OCI-LY3 (cell line): ENCODE results near the gene SLCO2A1.

Experiments used
- EZH2phosphoT487 ChIP-seq: fragments of 200-600 bp; shearing (Covaris generic); IDR thresholded peaks from 2 replicates; pipeline ENCODE4 v1.6.1; 2018; ENCODE audit warnings: antibody characterized with exemption, mixed run types, low read depth
- TF ChIP-seq, protein P1 (sequence below): fragments of 200-600, 300-600 bp; sonication (generic); IDR thresholded peaks from 2 replicates; pipeline ENCODE4 v1.5.1; 2014; ENCODE audit warnings: antibody characterized with exemption, low read length, low read depth

DNA sequence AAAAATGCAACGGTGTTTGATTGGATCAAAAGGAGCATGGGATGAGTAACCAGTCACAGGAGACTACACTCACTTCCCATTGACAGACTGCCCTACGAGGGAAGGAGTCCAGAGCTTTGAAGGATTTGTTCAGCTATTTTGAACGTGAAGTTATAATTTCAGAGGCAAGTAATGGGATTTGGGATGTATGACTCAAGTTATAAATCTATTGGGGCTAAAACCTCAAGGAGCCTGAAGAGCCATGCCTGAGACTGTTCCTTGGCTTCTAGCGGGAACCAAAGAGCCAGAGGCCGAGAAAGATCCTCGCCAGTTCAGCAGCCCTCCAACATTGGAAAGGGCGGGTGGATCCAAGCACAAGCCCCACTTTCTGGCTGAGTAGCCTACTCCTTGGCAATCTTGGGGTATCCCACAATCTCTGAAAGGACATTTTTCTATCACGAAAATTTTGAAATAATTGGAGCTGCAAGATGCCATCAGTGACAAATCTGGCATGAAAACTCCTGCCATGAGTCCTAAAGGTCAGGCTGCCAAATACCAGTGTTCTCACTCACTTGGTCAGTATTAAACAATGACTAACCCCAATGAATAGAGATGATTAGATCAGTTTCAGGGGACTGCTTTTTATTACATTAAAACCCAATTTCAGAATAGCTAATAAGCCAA, 48.6 kb upstream of the SLCO2A1 start:
- TF ChIP-seq, protein P1, sequence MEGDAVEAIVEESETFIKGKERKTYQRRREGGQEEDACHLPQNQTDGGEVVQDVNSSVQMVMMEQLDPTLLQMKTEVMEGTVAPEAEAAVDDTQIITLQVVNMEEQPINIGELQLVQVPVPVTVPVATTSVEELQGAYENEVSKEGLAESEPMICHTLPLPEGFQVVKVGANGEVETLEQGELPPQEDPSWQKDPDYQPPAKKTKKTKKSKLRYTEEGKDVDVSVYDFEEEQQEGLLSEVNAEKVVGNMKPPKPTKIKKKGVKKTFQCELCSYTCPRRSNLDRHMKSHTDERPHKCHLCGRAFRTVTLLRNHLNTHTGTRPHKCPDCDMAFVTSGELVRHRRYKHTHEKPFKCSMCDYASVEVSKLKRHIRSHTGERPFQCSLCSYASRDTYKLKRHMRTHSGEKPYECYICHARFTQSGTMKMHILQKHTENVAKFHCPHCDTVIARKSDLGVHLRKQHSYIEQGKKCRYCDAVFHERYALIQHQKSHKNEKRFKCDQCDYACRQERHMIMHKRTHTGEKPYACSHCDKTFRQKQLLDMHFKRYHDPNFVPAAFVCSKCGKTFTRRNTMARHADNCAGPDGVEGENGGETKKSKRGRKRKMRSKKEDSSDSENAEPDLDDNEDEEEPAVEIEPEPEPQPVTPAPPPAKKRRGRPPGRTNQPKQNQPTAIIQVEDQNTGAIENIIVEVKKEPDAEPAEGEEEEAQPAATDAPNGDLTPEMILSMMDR: no peak
- no peak for TF ChIP-seq EZH2phosphoT487
